ENCODE results near the gene TRAPPC3L. TPM values are rescaled to one million over a fixed set of nuclear protein-coding genes. Genes with fewer than 3 reads are reported as not detected.
A peak's percentile ranks its signal among the peaks of the same experiment; 100 is the strongest.

Gene TRAPPC3L
- total and polyA plus RNA-seq, 2 of the 13 experiments (the other 11 are each of a cell fraction or from before 2014, with no cell fraction given) = not detected

GRCh38 chr6:116570856-116571682 lies 25.6 kb upstream of the TRAPPC3L start, which contains the start of gene RWDD1 (continued):
- TF ChIP-seq ZNF574 (CRISPR knock-in tag; IDR thresholded peaks at IDR 0.05) (peak; percentile 95), MEIS1 (CRISPR knock-in tag; IDR thresholded peaks at IDR 0.05; ENCODE audit: borderline replicate concordance) (peak; percentile 99; the same call in 1 of the 2 replicates), PPARG (CRISPR knock-in tag; conservative IDR thresholded peaks at IDR 0.05) (peak; percentile 64; the same call in 1 of the 2 replicates), RFXANK (CRISPR knock-in tag; IDR thresholded peaks at IDR 0.05) (peak; percentile 95), MEF2D (CRISPR knock-in tag; IDR thresholded peaks at IDR 0.05) (peak; percentile 92), POLR2A (IDR thresholded peaks at IDR 0.05; ENCODE audit: insufficient read depth in 1 of 2, low read depth in 2 of 2, low read length in 2 of 2) (peak; percentile 91 to 94), ZNF253 (CRISPR knock-in tag; IDR thresholded peaks at IDR 0.05; ENCODE audit: borderline replicate concordance) (peak; percentile 82; the same call in 1 of the 2 replicates), ZNF564 (CRISPR knock-in tag; IDR thresholded peaks at IDR 0.05) (peak; percentile 91; the same call in 1 of the 2 replicates), MAFK (conservative IDR thresholded peaks at IDR 0.05 in 1 of 2, IDR thresholded peaks at IDR 0.05 in 1 of 2; ENCODE audit: low read length in 2 of 2) (peak; percentile 2 to 84; a peak in 3 of 4 replicates), GTF2F1 (IDR thresholded peaks at IDR 0.05; ENCODE audit: low read length) (peak; percentile 89), ZNF703 (CRISPR knock-in tag; IDR thresholded peaks at IDR 0.05; ENCODE audit: borderline replicate concordance) (peak; percentile 92; the same call in 1 of the 2 replicates), REST (IDR thresholded peaks at IDR 0.05; ENCODE audit: borderline replicate concordance in 1 of 2, low read depth in 1 of 2, low read length in 2 of 2) (peak in 1 of 2 experiments; percentile 8; a peak in 1 of 4 replicates), ZNF333 (CRISPR knock-in tag; IDR thresholded peaks at IDR 0.05; ENCODE audit: borderline replicate concordance) (peak; percentile 85; the same call in 1 of the 2 replicates), GATAD1 (CRISPR knock-in tag; IDR thresholded peaks at IDR 0.05) (peak; percentile 97)
- TF ChIP-seq, protein P1, sequence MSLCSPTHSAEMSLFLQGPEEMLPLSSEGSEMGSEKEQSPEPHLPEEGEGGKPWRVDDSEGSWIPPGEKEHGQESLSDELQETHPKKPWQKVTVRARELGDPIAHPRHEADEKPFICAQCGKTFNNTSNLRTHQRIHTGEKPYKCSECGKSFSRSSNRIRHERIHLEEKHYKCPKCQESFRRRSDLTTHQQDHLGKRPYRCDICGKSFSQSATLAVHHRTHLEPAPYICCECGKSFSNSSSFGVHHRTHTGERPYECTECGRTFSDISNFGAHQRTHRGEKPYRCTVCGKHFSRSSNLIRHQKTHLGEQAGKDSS (CRISPR knock-in tag; IDR thresholded peaks at IDR 0.05; ENCODE audit: borderline replicate concordance, low read depth) = peak; percentile 84
- TF ChIP-seq, protein P2, sequence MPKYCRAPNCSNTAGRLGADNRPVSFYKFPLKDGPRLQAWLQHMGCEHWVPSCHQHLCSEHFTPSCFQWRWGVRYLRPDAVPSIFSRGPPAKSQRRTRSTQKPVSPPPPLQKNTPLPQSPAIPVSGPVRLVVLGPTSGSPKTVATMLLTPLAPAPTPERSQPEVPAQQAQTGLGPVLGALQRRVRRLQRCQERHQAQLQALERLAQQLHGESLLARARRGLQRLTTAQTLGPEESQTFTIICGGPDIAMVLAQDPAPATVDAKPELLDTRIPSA (CRISPR knock-in tag; IDR thresholded peaks at IDR 0.05; ENCODE audit: borderline replicate concordance) = peak; percentile 20; the same call in 1 of the 2 replicates
- TF ChIP-seq, protein P3, sequence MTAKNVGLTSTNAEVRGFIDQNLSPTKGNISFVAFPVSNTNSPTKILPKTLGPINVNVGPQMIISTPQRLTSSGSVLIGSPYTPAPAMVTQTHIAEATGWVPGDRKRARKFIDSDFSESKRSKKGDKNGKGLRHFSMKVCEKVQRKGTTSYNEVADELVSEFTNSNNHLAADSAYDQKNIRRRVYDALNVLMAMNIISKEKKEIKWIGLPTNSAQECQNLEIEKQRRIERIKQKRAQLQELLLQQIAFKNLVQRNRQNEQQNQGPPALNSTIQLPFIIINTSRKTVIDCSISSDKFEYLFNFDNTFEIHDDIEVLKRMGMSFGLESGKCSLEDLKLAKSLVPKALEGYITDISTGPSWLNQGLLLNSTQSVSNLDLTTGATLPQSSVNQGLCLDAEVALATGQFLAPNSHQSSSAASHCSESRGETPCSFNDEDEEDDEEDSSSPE (CRISPR knock-in tag; IDR thresholded peaks at IDR 0.05) = peak; percentile 85
- TF ChIP-seq, protein P4, sequence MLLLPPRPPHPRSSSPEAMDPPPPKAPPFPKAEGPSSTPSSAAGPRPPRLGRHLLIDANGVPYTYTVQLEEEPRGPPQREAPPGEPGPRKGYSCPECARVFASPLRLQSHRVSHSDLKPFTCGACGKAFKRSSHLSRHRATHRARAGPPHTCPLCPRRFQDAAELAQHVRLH (CRISPR knock-in tag; IDR thresholded peaks at IDR 0.05; ENCODE audit: borderline replicate concordance, low read depth) = peak; percentile 98

All from HepG2 (cell line).